Measurements from ENCODE around the gene MYDGF. TPM values are rescaled to one million over a fixed set of nuclear protein-coding genes. Genes with fewer than 3 reads are reported as not detected.

Gene MYDGF
- total and polyA plus RNA-seq, 9 of the 15 experiments (the other 6 are each of a cell fraction or from before 2014, with no cell fraction given) = 4.2 to 141 (median 82.1) TPM

- TF ChIP-seq KAT7 (CRISPR knock-in tag; IDR thresholded peaks at IDR 0.05; ENCODE audit: borderline replicate concordance) (no peak), HDAC6 (IDR thresholded peaks at IDR 0.05; ENCODE audit: low read depth, low read length) (no peak), XRCC3 (IDR thresholded peaks at IDR 0.05) (no peak), STAG1 (CRISPR knock-in tag; IDR thresholded peaks at IDR 0.05; ENCODE audit: borderline replicate concordance) (no peak), ELF4 (CRISPR knock-in tag; IDR thresholded peaks at IDR 0.05) (no peak), HNRNPH1 (optimal IDR thresholded peaks at IDR 0.05; ENCODE audit: low read depth, low read length) (no peak), XRCC4 (IDR thresholded peaks at IDR 0.05; ENCODE audit: extremely low read depth, insufficient read depth, insufficient read length) (no peak), SMARCB1 (IDR thresholded peaks at IDR 0.05; ENCODE audit: insufficient read length, low read depth) (no peak), PHF21A (IDR thresholded peaks at IDR 0.05; ENCODE audit: borderline replicate concordance, low read depth) (0 out of 2 replicates have a peak, but pooled peaks have one; percentile 19), ELF2 (CRISPR knock-in tag; IDR thresholded peaks at IDR 0.05) (no peak), ZNF398 (CRISPR knock-in tag; IDR thresholded peaks at IDR 0.05) (no peak), LCOR (CRISPR knock-in tag; IDR thresholded peaks at IDR 0.05) (peak; percentile 60), ZZZ3 (IDR thresholded peaks at IDR 0.05) (no peak), FOXA1 (IDR thresholded peaks at IDR 0.05; ENCODE audit: borderline replicate concordance) (no peak), CREB3L1 (IDR thresholded peaks at IDR 0.05; ENCODE audit: borderline replicate concordance, low read depth) (0 out of 2 replicates have a peak, but pooled peaks have one; percentile 41), ZNF584 (CRISPR knock-in tag; IDR thresholded peaks at IDR 0.05; ENCODE audit: low read depth) (no peak), ZNF175 (CRISPR knock-in tag; IDR thresholded peaks at IDR 0.05; ENCODE audit: low read depth) (no peak), ZNF639 (CRISPR knock-in tag; conservative IDR thresholded peaks at IDR 0.05 in 1 of 2, IDR thresholded peaks at IDR 0.05 in 1 of 2) (peak in 1 of 2 experiments; percentile 77; a peak in 2 of 4 replicates), ZBTB1 (CRISPR knock-in tag; IDR thresholded peaks at IDR 0.05; ENCODE audit: borderline replicate concordance, low read depth) (no peak), MNT (conservative IDR thresholded peaks at IDR 0.05) (peak; percentile 98), CCNT2 (IDR thresholded peaks at IDR 0.05; ENCODE audit: borderline replicate concordance, extremely low read depth, insufficient read length, low read depth, low read length) (peak; percentile 39)
These were observed 31.2 kb downstream of the MYDGF start, which contains the start of gene TNFAIP8L1 (continued) for GRCh38 chr19:4638828-4639530.

Measured in K562 (cell line).